Liver (tissue), 9 donors: Measurements from ENCODE around the gene ZNF213. TPM values are rescaled to one million over a fixed set of nuclear protein-coding genes. Genes with fewer than 3 reads are reported as not detected.

Experiments
- DNase-seq: peaks from one replicate; pipeline ENCODE4 v3.0.0-alpha.2; 2017; ENCODE audit warnings: low spot score
- H3K27ac ChIP-seq, 2 donors: one replicate each; pipeline ENCODE4 v1.7.0; 2013; ENCODE audit warnings: inconsistent platforms in 2 of 2, low read length in 2 of 2, control low read depth in 1 of 2, low read depth in 1 of 2, mild to moderate bottlenecking in 1 of 2
- H3K27me3 ChIP-seq, 4 donors: one replicate each; pipeline versions ENCODE4 v1.6.1 to v1.7.0; 2013; ENCODE audit warnings: low read length in 3 of 4, inconsistent platforms in 1 of 4, mild to moderate bottlenecking in 1 of 4, moderate library complexity in 1 of 4; ENCODE audit not compliant: control insufficient read depth in 4 of 4, insufficient read depth in 4 of 4
- H3K36me3 ChIP-seq, 4 donors: one replicate each; pipeline versions ENCODE4 v1.6.1 to v1.7.0; 2013; ENCODE audit warnings: low read length in 3 of 4, mild to moderate bottlenecking in 3 of 4, low read depth in 1 of 4, moderate library complexity in 1 of 4; ENCODE audit not compliant: control insufficient read depth in 4 of 4, insufficient read depth in 3 of 4
- H3K4me1 ChIP-seq, 4 donors: one replicate each; pipeline versions ENCODE4 v1.6.1 to v1.7.0; 2013; ENCODE audit warnings: low read length in 3 of 4, mild to moderate bottlenecking in 3 of 4, moderate library complexity in 1 of 4; ENCODE audit not compliant: control insufficient read depth in 4 of 4, insufficient read depth in 4 of 4
- H3K4me3 ChIP-seq, 3 donors: one replicate each; pipeline versions ENCODE4 v1.6.1 to v1.7.0; 2013; ENCODE audit warnings: low read length in 3 of 3, control low read depth in 1 of 3, low read depth in 1 of 3, mild to moderate bottlenecking in 1 of 3
- H3K9ac ChIP-seq, 2 donors: one replicate each; pipeline ENCODE4 v1.7.0; 2013; ENCODE audit warnings: low read length in 2 of 2, mild to moderate bottlenecking in 2 of 2, moderate library complexity in 2 of 2, control low read depth in 1 of 2, low read depth in 1 of 2
- H3K9me3 ChIP-seq, 4 donors: one replicate each; pipeline versions ENCODE4 v1.6.1 to v1.7.0; 2013; ENCODE audit warnings: low read length in 3 of 4; ENCODE audit not compliant: control insufficient read depth in 4 of 4
- ATF3 ChIP-seq: IDR thresholded peaks from 2 replicates; pipeline ENCODE4 v1.6.1; 2016; ENCODE audit warnings: antibody characterized with exemption
- EGR1 ChIP-seq, 2 donors: IDR thresholded peaks; 2 replicates each; pipeline ENCODE4 v1.6.1; 2016 to 2018; ENCODE audit warnings: antibody characterized with exemption in 2 of 2, low read depth in 2 of 2
- FOXA1 ChIP-seq: IDR thresholded peaks from 2 replicates; pipeline ENCODE4 v1.6.1; 2016; ENCODE audit warnings: antibody characterized with exemption
- FOXA2 ChIP-seq: IDR thresholded peaks from 2 replicates; pipeline ENCODE4 v1.6.1; 2016; ENCODE audit warnings: antibody characterized with exemption
- GABPA ChIP-seq, 2 donors: IDR thresholded peaks in 1 of 2; conservative IDR thresholded peaks in 1 of 2; 2 replicates each; pipeline ENCODE4 v1.6.1; 2016; ENCODE audit warnings: antibody characterized with exemption in 2 of 2, mild to moderate bottlenecking in 1 of 2, moderate library complexity in 1 of 2
- HNF4A ChIP-seq, 2 donors: conservative IDR thresholded peaks; 2 replicates each; pipeline ENCODE4 v1.6.1; 2016; ENCODE audit warnings: antibody characterized with exemption in 2 of 2, mild to moderate bottlenecking in 2 of 2
- HNF4G ChIP-seq: IDR thresholded peaks from 2 replicates; pipeline ENCODE4 v1.6.1; 2016; ENCODE audit warnings: antibody characterized with exemption
- JUND ChIP-seq, 2 donors: IDR thresholded peaks; 2 replicates each; pipeline ENCODE4 v1.6.1; 2016; ENCODE audit warnings: antibody characterized with exemption in 2 of 2
- MAX ChIP-seq: IDR thresholded peaks from 2 replicates; pipeline ENCODE4 v1.6.1; 2016; ENCODE audit warnings: antibody characterized with exemption
- NR2F2 ChIP-seq: IDR thresholded peaks from 2 replicates; pipeline ENCODE4 v1.6.1; 2016; ENCODE audit warnings: antibody characterized with exemption
- RAD21 ChIP-seq, 2 donors: IDR thresholded peaks; 2 replicates each; pipeline ENCODE4 v1.6.1; 2016; ENCODE audit warnings: antibody characterized with exemption in 2 of 2, mild to moderate bottlenecking in 2 of 2
- REST ChIP-seq: IDR thresholded peaks from 2 replicates; pipeline ENCODE4 v1.6.1; 2016; ENCODE audit warnings: antibody characterized with exemption, mild to moderate bottlenecking
- RXRA ChIP-seq, 2 donors: IDR thresholded peaks; 2 replicates each; pipeline ENCODE4 v1.6.1; 2017 to 2018; ENCODE audit warnings: antibody characterized with exemption in 2 of 2, mild to moderate bottlenecking in 1 of 2
- SP1 ChIP-seq: IDR thresholded peaks from 2 replicates; pipeline ENCODE4 v1.6.1; 2018; ENCODE audit warnings: antibody characterized with exemption, mild to moderate bottlenecking
- TAF1 ChIP-seq: conservative IDR thresholded peaks from 2 replicates; pipeline ENCODE4 v1.6.1; 2016; ENCODE audit warnings: antibody characterized with exemption, mild to moderate bottlenecking
- YY1 ChIP-seq: IDR thresholded peaks from 2 replicates; pipeline ENCODE4 v1.6.1; 2016; ENCODE audit warnings: antibody characterized with exemption, mild to moderate bottlenecking
- WGBS: extraction: QIAGEN DNeasy Blood & Tissue Kit; methylation state at CpG from one replicate; pipeline ENCODE4 v1.1.7; 2013; 5-methylcytosine and 5-hydroxymethylcytosine counted together
- polyA plus RNA-seq, 2 donors: library from polyadenylated mRNA; stranded (reverse) in 1 of 2; unstranded in 1 of 2; fragments of 200-250 nt in 1 of 2; fragments of >200 nt in 1 of 2; fragmentation: Nextera tagmentation in 1 of 2; extraction: Ambion mirVana in 1 of 2; gene quantifications; one replicate each; pipeline versions ENCODE4 v1.2.1 to v1.2.3, GENCODE V29; 2013 to 2015
- total RNA-seq, 2 donors: library from RNA; depleted of rRNA; stranded (reverse); fragments of >200 nt; gene quantifications; one replicate each; pipeline ENCODE4 v1.2.3, GENCODE V29; 2014
- TF ChIP-seq, protein P1 (sequence below): IDR thresholded peaks from 2 replicates; pipeline ENCODE4 v1.6.1; 2016; ENCODE audit warnings: antibody characterized with exemption
- TF ChIP-seq, protein P2 (sequence below): fragments of 150-350 bp; IDR thresholded peaks from 2 replicates; pipeline ENCODE4 v1.5.1; 2017; ENCODE audit warnings: improper control_type of control experiment, low read depth, low read length; ENCODE audit not compliant: missing input control
- donor health status: healthy.
- donor health status: healthy.
- donor health status: healthy.
- donor health status: healthy.
- donor health status: healthy.

The ZNF213 gene
- total and polyA plus RNA-seq, 4 donors, result 0.56 to 4.5 (median 1.7) TPM

- DNase-seq, result no peak
- H3K36me3 ChIP-seq, result peaks cover 0 to 31% (median 3%) of the 10 kb centered on the region in 4 donors
These were observed 15.5 kb upstream of the ZNF213 start for GRCh38 chr16:3119286-3119685.

More at GRCh38 chr16:3119286-3119685, 15.5 kb upstream of the ZNF213 start:
- Histone ChIP-seq H3K4me1 (peaks cover 0 to 8% (median 6%) of the 10 kb centered on the region in 4 donors), H3K27ac (no peak overlapping the region), H3K27me3 (no peaks in the 10 kb centered on the region), H3K4me3 (no peak overlapping the region), H3K9me3 (no peaks in the 10 kb centered on the region), H3K9ac (no peak overlapping the region)
- WGBS, result 96% methylated on average over 33 of the region's 33 CpGs
- TF ChIP-seq, protein P1, sequence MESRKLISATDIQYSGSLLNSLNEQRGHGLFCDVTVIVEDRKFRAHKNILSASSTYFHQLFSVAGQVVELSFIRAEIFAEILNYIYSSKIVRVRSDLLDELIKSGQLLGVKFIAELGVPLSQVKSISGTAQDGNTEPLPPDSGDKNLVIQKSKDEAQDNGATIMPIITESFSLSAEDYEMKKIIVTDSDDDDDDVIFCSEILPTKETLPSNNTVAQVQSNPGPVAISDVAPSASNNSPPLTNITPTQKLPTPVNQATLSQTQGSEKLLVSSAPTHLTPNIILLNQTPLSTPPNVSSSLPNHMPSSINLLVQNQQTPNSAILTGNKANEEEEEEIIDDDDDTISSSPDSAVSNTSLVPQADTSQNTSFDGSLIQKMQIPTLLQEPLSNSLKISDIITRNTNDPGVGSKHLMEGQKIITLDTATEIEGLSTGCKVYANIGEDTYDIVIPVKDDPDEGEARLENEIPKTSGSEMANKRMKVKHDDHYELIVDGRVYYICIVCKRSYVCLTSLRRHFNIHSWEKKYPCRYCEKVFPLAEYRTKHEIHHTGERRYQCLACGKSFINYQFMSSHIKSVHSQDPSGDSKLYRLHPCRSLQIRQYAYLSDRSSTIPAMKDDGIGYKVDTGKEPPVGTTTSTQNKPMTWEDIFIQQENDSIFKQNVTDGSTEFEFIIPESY, result no peak
- TF ChIP-seq RAD21 (IDR thresholded peaks at IDR 0.05), result no peak
- no peak for TF ChIP-seq RXRA (IDR thresholded peaks at IDR 0.05)
- no peak for TF ChIP-seq EGR1 (IDR thresholded peaks at IDR 0.05; ENCODE audit: low read depth in 2 of 2)
- no peak for TF ChIP-seq JUND (IDR thresholded peaks at IDR 0.05)
- TF ChIP-seq FOXA2, result no peak
- TF ChIP-seq NR2F2, result no peak
- TF ChIP-seq REST, result no peak
- TF ChIP-seq TAF1, result no peak
- TF ChIP-seq HNF4G, result no peak
- no peak for TF ChIP-seq MAX
- TF ChIP-seq, protein P2, sequence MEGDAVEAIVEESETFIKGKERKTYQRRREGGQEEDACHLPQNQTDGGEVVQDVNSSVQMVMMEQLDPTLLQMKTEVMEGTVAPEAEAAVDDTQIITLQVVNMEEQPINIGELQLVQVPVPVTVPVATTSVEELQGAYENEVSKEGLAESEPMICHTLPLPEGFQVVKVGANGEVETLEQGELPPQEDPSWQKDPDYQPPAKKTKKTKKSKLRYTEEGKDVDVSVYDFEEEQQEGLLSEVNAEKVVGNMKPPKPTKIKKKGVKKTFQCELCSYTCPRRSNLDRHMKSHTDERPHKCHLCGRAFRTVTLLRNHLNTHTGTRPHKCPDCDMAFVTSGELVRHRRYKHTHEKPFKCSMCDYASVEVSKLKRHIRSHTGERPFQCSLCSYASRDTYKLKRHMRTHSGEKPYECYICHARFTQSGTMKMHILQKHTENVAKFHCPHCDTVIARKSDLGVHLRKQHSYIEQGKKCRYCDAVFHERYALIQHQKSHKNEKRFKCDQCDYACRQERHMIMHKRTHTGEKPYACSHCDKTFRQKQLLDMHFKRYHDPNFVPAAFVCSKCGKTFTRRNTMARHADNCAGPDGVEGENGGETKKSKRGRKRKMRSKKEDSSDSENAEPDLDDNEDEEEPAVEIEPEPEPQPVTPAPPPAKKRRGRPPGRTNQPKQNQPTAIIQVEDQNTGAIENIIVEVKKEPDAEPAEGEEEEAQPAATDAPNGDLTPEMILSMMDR, result no peak
- no peak for TF ChIP-seq GABPA (IDR thresholded peaks at IDR 0.05 in 1 of 2, conservative IDR thresholded peaks at IDR 0.05 in 1 of 2)
- TF ChIP-seq FOXA1, result no peak
- TF ChIP-seq ATF3, result no peak
- no peak for TF ChIP-seq SP1
- TF ChIP-seq HNF4A (conservative IDR thresholded peaks at IDR 0.05), result no peak
- TF ChIP-seq YY1, result no peak
